ENCODE data around the gene FANCC.

The FANCC gene

DNA sequence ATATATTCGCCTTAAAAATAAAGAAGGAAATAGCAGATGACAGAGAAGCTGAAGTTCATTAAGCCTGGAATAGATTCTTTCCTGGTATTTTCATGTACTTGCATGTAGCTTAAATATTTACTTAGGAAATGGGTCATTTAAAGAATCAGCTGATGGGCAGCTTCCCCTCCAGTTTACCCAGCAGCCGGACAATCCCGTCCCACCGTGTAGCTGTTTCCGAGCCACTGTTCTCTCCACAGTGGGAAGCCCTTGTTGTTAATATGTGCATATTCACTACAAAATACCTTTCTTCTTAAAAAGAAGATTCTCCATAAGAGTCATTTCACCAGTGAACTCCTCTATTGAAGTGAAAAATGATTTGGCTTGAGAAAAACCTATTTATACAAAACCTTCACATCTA, 187.0 kb downstream of the FANCC start:
- TF ChIP-seq, protein P1, sequence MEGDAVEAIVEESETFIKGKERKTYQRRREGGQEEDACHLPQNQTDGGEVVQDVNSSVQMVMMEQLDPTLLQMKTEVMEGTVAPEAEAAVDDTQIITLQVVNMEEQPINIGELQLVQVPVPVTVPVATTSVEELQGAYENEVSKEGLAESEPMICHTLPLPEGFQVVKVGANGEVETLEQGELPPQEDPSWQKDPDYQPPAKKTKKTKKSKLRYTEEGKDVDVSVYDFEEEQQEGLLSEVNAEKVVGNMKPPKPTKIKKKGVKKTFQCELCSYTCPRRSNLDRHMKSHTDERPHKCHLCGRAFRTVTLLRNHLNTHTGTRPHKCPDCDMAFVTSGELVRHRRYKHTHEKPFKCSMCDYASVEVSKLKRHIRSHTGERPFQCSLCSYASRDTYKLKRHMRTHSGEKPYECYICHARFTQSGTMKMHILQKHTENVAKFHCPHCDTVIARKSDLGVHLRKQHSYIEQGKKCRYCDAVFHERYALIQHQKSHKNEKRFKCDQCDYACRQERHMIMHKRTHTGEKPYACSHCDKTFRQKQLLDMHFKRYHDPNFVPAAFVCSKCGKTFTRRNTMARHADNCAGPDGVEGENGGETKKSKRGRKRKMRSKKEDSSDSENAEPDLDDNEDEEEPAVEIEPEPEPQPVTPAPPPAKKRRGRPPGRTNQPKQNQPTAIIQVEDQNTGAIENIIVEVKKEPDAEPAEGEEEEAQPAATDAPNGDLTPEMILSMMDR (IDR thresholded peaks at IDR 0.05; ENCODE audit: low read depth, low read length, missing control alignments): no peak
- no peak for DNase-seq (ENCODE audit: low read depth)
- no peak overlapping the region for H3K4me3 ChIP-seq (ENCODE audit: low read depth, low read length)

DNA sequence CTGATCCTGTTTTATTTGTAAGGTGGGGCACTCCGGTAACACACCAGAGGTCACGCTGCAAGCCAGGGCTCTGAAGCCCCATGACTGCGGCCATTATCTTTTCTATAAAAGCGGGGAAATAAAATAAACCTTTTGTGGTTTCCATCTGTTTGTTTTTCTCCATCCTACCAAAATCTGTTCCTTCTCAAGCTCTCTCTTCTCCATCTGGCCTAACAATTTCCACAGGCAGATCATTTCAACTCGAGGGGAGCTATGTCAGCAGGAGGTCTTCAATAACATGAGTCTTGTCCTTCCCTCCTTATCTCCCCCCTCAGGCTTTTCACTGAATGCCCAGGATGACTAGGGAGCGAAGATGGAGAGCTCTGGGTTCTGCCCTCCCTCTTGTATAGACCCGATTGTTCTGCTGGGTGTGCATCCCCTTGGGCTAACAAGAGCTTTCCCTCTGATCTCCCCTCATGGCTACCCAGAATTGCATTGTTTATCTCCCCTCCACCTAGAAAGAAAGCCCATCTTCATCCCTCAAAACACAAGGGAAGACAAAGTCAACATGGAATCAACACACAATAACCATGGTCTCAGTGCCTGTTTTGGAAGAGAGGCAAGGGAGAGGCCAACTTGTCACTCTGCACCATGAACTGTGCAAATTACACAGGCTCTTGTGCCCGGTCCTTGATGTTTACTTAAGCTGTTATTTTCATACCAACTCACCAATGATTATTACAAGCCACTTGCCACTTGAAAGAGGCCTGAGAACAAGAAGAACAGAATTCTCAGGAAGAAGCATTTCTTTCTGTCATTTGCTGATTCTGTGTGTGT, 187.8 kb downstream of the FANCC start:
- no peak for DNase-seq (ENCODE audit: low read depth)

DNA sequence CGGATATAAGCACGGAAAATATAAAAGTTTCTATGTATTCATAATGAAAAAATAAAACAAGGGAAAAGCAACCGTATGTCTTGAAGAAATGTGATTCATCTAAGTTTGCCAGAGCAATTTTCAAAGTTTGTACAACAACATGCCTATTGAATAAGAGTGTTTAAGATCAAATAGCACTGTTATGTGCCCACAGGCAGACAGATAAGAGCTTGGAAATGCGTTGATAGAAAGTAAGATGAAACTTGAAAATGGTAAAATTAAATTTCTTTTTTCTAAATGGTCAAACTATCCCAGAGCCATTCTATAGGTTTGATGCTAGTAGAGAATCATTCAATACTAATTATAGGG, 189.4 kb downstream of the FANCC start:
- no peak for DNase-seq (ENCODE audit: low read depth)
- H3K4me3 ChIP-seq (ENCODE audit: low read depth, low read length): no peak overlapping the region
- TF ChIP-seq, protein P1 (IDR thresholded peaks at IDR 0.05; ENCODE audit: low read depth, low read length, missing control alignments): no peak

More for the DNA sequence above, 187.8 kb downstream of the FANCC start:
- no peak overlapping the region for H3K4me3 ChIP-seq (ENCODE audit: low read depth, low read length)
- TF ChIP-seq, protein P1 (IDR thresholded peaks at IDR 0.05; ENCODE audit: low read depth, low read length, missing control alignments): no peak

DNA sequence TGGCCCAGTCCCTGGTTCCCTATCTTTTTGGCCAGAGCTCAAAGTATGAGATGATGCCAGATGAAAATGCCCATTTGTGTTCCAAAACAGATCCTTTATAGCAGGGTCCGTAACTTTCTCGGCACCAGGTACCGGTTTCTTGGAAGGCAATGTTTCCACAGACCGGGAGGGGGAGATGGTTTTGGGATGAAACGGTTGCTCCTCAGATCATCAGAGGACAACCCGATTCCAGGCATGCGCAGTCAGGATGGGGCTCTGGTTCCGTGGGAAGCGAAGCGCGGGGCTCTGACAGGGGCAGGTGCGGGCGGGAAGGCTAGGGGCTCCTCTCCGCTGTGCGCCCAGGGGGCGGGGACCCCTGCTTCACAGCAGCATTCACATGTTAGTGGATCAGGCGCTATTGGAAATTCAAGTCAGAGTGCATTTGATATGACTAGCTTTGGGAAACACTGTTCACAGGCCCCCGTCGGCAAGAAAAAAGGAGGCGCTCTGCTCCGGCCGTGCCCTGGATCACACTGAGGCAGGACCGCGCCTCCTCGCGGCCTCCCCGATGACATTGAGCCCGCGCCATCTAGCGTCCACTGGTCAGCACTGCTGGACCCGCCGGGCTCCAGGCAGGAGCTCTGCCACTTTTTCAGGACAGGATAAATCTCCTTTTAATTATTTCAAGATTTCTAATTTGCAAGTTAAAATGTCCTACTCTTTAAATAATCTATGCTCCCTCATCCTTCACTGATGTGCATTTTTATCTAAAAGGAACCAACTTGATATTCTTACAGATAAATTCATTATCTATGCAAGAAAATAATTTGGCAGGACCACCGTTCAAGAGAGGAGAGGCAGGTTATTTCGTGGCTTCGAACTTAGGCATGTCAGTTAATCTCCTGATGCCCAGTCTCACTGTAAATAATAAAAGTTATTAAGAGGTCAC, 190.0 kb downstream of the FANCC start:
- TF ChIP-seq, protein P1 (IDR thresholded peaks at IDR 0.05; ENCODE audit: low read depth, low read length, missing control alignments): peak; percentile 88
- no peak for DNase-seq (ENCODE audit: low read depth)
- H3K4me3 ChIP-seq (ENCODE audit: low read depth, low read length): no peak overlapping the region

DNA sequence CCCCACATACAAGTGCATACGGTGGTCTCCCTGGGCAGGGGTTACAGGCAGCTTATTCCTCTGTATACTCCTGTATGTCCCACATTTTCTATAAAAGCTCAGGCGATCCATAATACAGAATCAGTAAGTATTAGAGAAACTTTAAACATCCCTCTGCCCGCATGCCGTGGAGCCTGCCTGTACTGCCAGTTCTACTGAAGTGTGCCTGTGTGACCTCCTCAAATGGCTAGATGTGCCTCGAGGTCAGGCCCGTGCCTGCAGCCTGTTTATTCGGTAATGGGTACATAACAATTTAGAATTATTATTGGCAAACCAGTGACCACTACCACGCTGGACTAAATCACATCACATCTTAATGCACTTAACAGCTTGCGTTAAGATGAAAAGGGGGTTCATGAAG, 190.8 kb downstream of the FANCC start:
- no peak overlapping the region for H3K4me3 ChIP-seq (ENCODE audit: low read depth, low read length)
- no peak for DNase-seq (ENCODE audit: low read depth)
- TF ChIP-seq, protein P1 (IDR thresholded peaks at IDR 0.05; ENCODE audit: low read depth, low read length, missing control alignments): no peak

DNA sequence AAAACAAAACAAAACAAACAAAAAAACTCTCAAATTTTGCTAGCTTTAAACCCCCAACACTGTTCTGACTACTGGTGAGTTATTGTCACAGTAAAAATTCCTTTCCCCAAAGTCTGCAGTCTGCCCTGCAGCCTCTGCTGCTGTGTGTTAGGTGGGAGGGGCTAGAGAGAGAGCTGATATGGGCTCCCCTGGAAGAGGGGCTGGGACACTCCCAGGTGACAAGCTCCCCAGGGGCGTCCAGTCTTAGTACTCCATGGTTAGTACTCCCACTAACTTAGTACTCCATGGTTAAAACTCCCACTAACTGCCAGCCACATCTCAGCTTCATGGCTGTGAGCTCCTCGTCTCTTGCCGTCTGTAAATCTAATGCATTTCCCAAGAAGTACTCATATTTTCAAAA, 191.9 kb downstream of the FANCC start:
- TF ChIP-seq, protein P1 (IDR thresholded peaks at IDR 0.05; ENCODE audit: low read depth, low read length, missing control alignments): no peak
- DNase-seq (ENCODE audit: low read depth): no peak
- no peak overlapping the region for H3K4me3 ChIP-seq (ENCODE audit: low read depth, low read length)

Data from GM12864 (cell line).